CD4-positive, alpha-beta T cell treated with Interleukin-6 for 4 hours (primary cell): ENCODE data around the gene RFC2.
"Not testable (repeated sequence)": the region's sequence is repeated elsewhere in the genome, so short reads cannot be mapped to it uniquely, and the experiment has no call there.

ENCODE experiments used
- DNase-seq: peaks from one replicate; pipeline ENCODE4 v3.0.0-alpha.2; 2020; ENCODE audit warnings: mixed read lengths

RFC2 gene

DNA sequence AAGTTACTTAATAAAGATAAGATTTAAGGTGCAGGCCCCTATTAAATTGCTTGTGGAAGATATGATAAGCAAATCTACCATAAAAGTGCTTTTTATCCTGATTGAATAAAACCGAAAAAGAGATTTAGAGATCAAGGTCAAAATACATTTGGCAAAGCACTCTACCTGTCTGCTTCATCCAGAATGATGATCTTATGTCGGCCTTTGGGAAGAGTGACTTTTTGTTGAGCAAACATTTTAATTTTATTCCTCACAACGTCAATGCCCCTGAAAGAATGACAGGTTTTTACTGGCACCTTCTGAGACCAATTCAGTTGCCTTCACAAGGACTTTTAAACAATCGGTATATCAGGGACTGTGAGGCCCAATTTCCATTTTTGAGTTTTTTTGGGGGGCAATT is 7.7 kb downstream of the RFC2 start:
- no peak for DNase-seq

DNA sequence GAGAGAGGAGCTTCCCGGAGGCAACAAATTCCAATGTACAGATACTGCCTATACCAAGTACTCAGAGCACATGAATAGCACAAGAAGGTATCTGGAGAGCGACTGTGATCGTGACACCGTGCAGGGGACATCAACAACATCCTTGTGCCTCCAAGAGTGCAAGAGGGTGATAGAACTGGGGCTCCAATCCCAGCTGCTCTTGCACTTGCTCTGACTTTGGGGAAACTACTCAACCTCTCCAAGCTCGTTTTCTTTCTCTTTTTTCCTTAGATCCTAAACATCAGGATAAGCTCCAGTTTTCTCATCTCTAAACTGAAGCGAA is 12.1 kb downstream of the RFC2 start:
- no peak for DNase-seq

DNA sequence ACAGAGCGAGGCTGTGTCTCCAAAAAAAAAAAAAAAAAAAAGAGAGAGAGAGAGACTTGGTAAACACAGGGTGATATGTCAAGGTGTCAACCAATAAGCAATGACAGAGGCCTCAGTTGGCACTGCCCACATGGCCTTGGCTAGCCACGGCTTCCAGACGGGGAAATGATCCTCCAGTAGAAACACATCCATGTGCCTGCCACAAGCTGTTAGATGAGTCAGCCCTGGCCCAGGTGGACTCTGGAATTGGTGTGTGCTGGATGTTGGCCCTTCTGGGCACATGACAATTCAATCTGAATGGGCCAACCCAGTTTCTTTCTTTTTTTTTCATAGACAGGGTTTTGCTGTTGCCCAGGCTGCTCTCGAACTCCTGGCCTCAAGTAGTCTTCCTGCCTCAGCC is 13.7 kb downstream of the RFC2 start:
- no peak for DNase-seq

GRCh38 chr7:74236284-74236683 is 17.9 kb downstream of the RFC2 start:
- no peak for DNase-seq

DNA sequence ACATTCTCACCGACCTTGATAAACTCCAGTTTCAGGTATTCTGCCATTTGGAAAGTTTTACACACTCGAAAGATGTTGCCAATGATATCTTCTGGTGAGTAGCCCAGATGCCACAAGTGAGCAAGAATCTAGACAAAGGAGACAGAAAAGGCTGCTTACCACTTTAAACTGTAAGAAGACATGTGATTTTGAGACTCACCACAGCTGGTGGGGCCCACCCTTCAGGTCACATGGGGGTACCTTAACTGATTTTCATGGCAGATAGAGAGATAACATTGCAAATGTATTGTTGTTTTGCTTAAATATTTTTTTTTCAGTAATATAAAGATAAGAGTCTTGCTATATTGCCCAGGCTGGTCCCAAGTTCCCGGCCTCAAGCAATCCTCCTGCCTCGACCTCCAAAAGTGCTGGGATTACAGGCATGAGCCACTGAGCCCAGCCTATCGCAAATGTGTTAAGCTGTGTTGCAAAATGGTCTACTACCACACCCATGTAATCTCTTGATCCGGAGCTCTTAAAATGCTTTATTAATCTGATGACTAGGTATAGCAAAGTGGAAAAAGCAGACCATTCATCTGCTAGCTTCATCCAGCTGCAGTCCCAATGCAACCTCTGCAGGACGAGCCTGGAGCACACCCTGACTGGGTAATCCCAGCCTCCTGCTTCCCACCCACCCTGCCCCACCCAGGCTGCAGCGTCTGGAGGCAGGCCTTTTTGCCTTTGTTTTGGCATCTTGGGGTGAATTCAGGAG is 18.5 kb downstream of the RFC2 start:
- no peak for DNase-seq

- DNase-seq = no peak
Observed at GRCh38 chr7:74233655-74234285, 20.4 kb downstream of the RFC2 start.

- no peak for DNase-seq
Observed at GRCh38 chr7:74231232-74231590, 23.0 kb downstream of the RFC2 start.

DNA sequence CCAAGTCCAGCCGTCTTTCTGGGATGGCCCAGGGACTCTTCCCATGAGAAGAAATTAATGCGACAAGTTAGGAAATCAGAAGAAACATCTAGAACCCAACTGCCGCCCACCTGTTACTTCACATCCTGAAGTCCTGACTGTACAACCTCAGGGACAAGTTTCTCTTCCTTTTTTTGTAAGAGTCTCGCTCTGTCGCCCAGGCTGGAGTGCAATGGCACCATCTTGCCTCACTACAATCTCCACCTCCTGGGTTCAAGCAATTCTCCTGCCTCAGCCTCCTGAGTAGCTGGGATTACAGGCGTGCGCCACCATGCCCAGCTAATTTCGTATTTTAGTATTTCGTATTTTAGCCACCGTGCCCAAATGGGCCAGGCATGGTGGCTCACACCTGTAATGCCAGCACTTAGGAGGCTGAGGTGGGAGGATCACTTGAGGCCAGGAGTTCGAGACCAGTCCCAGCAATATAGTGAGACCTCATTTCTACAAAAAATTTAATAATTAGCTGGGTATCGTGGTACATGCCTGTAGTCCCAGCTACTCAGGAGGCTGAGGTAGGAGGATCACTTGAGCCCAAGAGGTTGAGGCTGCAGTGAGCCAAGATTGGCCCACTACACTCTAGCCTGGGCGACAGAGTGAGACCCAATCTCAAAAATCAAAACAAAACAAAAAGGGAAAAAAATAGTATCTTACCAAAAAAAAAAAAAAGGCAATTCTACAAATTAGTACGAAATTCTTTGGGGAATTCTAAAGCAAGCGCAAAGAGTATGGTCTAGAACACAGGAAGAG is 23.6 kb downstream of the RFC2 start:
- DNase-seq = no peak

- no peak for DNase-seq
Observed at GRCh38 chr7:74228951-74229900, 25.0 kb downstream of the RFC2 start.

- no peak for DNase-seq
Observed at GRCh38 chr7:74226633-74227032, 27.6 kb downstream of the RFC2 start.

GRCh38 chr7:74225400-74225799 is 28.8 kb downstream of the RFC2 start:
- no peak for DNase-seq

DNA sequence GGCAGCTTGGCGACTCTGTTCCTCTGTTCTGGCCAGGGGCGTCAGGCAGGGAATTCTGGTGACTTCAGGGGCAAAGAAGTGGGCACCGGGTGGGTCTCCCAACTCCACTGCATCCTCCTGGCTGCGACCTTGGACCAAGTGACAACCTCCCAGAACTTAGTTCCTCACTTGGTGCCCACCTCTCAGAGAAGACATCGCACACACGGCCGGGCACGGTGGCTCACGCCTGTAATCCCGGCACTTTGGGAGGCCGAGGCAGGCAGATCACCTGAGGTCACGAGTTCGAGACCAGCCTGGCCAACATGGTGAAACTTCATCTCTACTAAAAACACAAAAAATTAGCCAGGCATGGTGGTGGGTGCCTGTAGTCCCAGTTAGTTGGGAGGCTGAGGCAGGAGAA is 29.3 kb downstream of the RFC2 start:
- DNase-seq = not testable (repeated sequence)

GRCh38 chr7:74224511-74224832 is 29.7 kb downstream of the RFC2 start:
- no peak for DNase-seq

DNA sequence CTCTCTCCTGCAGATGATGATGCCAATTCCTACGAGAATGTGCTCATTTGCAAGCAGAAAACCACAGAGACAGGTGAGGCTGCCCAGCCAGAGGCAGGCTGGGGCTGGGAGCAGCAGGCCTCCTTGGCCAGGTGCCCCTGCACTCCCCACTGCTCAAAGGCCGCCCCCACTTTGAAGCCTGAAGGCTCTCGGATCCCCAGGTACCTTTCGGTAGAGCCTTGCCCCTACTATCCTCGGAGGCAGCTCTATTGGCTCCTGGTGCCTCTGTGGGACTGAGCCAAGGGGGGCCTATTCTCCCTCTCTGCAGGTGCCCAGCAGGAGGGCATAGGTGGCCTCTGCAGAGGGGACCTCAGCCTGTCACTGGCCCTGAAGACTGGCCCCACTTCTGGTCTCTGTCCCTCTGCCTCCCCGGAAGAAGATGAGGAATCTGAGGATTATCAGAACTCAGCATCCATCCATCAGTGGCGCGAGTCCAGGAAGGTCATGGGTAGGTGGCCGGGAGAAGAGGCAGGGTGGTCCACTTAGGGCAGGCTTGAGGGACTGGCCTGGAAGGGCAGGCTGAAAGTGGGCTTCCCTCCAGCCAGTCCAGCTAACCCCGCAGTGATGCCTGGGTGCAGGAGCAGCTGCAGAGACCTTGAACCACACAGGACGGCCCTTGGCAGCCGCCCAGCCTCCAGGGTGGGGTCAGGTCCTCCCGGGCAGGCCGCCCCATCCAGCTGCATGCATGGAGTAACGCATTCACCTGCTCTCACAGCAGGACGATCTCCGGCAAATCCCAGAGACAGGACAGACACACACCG is 30.3 kb downstream of the RFC2 start:
- DNase-seq = no peak

DNA sequence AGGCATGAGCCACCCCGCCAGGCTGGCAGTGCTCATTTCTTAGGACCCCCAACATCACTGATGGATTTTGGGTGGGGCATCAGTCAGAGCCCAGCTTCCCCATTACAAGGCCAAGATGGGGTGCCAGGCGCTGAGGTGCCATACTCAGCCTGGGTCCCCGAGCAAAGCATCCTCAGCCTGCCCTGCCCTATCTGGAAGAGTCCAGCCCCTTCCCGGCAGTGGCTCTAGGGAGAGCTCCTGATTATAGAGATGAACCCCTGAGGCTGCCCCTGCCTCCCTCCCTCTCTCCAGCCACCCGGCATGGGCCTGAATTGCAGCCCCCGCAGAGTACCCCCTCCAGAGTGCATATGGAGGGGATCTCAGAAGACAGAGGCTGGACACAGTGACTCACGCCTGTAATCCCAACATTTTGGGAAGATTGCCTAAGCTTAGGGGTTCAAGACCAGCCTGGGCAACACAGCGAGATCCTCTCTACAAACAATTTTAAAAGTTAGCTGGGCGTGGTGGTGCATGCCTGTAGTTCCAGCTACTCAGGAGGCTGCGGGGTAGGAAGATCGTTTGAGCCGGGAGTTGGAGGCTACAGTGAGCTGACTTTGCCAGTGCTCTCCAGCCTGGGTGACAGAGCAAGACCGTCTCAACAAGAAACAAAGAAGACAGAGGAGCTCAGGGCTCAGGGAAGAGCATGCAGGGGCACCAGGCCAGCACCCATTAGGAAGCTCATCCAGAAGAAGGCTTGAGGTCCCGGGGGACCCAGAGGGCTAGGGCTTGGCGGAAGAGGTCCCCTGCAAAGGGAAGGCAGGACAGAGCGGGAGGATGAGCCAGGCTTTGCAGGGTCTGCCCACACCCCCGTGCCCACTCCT is 31.1 kb downstream of the RFC2 start:
- DNase-seq = no peak

DNA sequence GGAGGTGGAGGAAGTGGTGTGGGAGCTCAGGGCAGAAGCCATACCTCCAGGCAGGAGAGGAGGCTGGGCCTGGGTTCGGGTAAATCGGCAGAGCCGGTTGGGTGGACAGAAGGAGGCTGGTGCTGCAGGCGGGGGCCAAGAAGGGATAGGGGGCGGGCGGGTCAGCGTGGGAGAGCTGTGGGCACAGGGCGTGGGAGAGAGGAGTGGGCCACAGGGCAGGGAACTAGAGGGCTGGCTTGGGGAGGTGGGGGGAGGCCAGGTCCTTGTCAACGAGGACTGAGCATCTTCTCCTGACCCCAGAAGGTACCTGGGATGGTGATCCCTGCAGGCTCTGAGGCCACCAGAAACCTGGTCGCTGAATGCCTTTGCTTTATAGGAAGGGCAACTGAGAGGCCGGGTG is 32.5 kb downstream of the RFC2 start:
- DNase-seq = no peak

GRCh38 chr7:74220229-74220628 is 34.0 kb downstream of the RFC2 start:
- DNase-seq = no peak

GRCh38 chr7:74219416-74219815 is 34.8 kb downstream of the RFC2 start:
- no peak for DNase-seq

GRCh38 chr7:74218343-74218698 is 35.9 kb downstream of the RFC2 start:
- no peak for DNase-seq

- no peak for DNase-seq
Observed at GRCh38 chr7:74217455-74218342, 36.5 kb downstream of the RFC2 start.
